ENCODE data around the gene PCDH7.

Gene PCDH7

DNA sequence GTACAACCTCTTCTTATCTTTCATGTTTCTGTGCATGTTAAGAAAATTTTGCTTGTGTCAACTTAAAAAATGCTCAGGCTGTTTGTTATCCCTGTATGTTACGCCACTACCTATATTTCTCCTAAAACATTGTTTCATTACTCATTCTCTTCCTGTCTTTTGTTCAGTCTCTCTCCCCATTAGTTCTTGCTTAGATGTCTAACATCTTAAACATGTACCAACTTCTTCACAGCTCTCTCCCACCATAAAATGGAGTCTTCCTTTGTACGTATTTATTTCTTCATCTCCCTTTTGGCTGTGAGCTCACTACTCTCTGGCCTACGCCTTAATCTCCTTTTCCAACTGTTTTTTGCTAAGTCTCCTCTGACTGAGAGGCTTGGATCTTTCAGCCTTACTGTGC lies 36.4 kb downstream of the PCDH7 start (continued):
- TF ChIP-seq, protein P1, sequence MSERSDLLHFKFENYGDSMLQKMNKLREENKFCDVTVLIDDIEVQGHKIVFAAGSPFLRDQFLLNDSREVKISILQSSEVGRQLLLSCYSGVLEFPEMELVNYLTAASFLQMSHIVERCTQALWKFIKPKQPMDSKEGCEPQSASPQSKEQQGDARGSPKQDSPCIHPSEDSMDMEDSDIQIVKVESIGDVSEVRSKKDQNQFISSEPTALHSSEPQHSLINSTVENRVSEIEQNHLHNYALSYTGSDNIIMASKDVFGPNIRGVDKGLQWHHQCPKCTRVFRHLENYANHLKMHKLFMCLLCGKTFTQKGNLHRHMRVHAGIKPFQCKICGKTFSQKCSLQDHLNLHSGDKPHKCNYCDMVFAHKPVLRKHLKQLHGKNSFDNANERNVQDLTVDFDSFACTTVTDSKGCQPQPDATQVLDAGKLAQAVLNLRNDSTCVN (tag by site-specific recombination; optimal IDR thresholded peaks at IDR 0.05): no peak
- TF ChIP-seq, protein P2, sequence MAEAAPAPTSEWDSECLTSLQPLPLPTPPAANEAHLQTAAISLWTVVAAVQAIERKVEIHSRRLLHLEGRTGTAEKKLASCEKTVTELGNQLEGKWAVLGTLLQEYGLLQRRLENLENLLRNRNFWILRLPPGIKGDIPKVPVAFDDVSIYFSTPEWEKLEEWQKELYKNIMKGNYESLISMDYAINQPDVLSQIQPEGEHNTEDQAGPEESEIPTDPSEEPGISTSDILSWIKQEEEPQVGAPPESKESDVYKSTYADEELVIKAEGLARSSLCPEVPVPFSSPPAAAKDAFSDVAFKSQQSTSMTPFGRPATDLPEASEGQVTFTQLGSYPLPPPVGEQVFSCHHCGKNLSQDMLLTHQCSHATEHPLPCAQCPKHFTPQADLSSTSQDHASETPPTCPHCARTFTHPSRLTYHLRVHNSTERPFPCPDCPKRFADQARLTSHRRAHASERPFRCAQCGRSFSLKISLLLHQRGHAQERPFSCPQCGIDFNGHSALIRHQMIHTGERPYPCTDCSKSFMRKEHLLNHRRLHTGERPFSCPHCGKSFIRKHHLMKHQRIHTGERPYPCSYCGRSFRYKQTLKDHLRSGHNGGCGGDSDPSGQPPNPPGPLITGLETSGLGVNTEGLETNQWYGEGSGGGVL (tag by site-specific recombination; IDR thresholded peaks at IDR 0.05): no peak
- no peak for TF ChIP-seq ZBTB17 (tag by site-specific recombination; IDR thresholded peaks at IDR 0.05)

DNA sequence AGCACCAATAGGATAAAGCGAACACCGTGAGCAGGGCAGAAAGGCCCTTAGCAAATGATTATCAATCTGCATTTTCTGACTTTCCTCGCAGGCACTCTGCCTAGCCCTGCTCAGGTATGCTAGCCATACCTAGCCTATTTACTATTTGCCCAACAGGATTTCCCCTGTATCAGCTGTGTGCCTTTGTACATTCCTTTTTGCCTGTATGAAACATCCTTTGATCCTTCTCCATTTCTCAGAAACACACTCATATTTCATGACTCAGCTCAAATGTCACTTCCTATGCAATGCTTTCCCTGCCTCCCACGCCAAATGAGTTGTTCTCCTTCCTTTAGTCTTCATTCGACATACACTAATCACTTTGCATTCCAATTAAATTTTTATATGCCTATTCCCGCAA lies 37.2 kb downstream of the PCDH7 start:
- ChIA-PET CTCF (interaction anchor here (0.6 kb wide), 1 partner anchor 81 kb away, joined by 3 read pairs; no protein-coding TSS in a partner anchor), POLR2A (no interaction called here)
- H3K4me1 ChIP-seq (ENCODE audit: control insufficient read depth, insufficient read depth, low read length): peaks cover 3% of the 10 kb centered on the region; the same call in 1 of the 2 replicates
- H3K4me3 ChIP-seq (ENCODE audit: low read depth, low read length): no peak overlapping the region
- H3K9me3 ChIP-seq (ENCODE audit: control insufficient read depth, insufficient read depth, low read depth, low read length): no peaks in the 10 kb centered on the region
- H3K27ac ChIP-seq (ENCODE audit: extremely low read depth, low read depth, low read length): no peak overlapping the region
- peak; percentile 45 for TF ChIP-seq ZFHX2 (tag by site-specific recombination; conservative IDR thresholded peaks at IDR 0.05)
- 0 out of 2 replicates have a peak, but pooled peaks have one; percentile 22 for TF ChIP-seq TRIM28 (IDR thresholded peaks at IDR 0.05; ENCODE audit: borderline replicate concordance, low read length)
- TF ChIP-seq, protein P3, sequence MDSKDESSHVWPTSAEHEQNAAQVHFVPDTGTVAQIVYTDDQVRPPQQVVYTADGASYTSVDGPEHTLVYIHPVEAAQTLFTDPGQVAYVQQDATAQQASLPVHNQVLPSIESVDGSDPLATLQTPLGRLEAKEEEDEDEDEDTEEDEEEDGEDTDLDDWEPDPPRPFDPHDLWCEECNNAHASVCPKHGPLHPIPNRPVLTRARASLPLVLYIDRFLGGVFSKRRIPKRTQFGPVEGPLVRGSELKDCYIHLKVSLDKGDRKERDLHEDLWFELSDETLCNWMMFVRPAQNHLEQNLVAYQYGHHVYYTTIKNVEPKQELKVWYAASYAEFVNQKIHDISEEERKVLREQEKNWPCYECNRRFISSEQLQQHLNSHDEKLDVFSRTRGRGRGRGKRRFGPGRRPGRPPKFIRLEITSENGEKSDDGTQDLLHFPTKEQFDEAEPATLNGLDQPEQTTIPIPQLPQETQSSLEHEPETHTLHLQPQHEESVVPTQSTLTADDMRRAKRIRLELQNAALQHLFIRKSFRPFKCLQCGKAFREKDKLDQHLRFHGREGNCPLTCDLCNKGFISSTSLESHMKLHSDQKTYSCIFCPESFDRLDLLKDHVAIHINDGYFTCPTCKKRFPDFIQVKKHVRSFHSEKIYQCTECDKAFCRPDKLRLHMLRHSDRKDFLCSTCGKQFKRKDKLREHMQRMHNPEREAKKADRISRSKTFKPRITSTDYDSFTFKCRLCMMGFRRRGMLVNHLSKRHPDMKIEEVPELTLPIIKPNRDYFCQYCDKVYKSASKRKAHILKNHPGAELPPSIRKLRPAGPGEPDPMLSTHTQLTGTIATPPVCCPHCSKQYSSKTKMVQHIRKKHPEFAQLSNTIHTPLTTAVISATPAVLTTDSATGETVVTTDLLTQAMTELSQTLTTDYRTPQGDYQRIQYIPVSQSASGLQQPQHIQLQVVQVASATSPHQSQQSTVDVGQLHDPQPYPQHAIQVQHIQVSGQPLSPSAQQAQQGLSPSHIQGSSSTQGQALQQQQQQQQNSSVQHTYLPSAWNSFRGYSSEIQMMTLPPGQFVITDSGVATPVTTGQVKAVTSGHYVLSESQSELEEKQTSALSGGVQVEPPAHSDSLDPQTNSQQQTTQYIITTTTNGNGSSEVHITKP (tag by site-specific recombination; IDR thresholded peaks at IDR 0.05): peak; percentile 34; the same call in 1 of the 2 replicates
- TF ChIP-seq, protein P4, sequence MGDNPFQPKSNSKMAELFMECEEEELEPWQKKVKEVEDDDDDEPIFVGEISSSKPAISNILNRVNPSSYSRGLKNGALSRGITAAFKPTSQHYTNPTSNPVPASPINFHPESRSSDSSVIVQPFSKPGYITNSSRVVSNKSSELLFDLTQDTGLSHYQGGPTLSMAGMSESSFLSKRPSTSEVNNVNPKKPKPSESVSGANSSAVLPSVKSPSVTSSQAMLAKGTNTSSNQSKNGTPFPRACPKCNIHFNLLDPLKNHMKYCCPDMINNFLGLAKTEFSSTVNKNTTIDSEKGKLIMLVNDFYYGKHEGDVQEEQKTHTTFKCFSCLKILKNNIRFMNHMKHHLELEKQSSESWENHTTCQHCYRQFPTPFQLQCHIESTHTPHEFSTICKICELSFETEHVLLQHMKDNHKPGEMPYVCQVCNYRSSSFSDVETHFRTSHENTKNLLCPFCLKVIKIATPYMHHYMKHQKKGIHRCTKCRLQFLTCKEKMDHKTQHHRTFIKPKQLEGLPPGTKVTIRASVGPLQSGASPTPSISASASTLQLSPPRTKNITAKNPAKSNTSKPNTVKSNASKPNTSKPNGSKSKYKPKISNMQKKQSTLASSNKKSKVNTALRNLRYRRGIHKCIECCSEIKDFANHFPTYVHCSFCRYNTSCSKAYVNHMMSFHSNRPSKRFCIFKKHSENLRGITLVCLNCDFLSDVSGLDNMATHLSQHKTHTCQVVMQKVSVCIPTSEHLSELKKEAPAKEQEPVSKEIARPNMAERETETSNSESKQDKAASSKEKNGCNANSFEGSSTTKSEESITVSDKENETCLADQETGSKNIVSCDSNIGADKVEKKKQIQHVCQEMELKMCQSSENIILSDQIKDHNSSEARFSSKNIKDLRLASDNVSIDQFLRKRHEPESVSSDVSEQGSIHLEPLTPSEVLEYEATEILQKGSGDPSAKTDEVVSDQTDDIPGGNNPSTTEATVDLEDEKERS (tag by site-specific recombination; IDR thresholded peaks at IDR 0.05): no peak
- no peak for TF ChIP-seq ZNF394 (tag by site-specific recombination; IDR thresholded peaks at IDR 0.05; ENCODE audit: borderline replicate concordance)
- H3K36me3 ChIP-seq (ENCODE audit: control insufficient read depth in 2 of 2, insufficient read depth in 1 of 2, low read length in 2 of 2): no peaks in the 10 kb centered on the region

DNA sequence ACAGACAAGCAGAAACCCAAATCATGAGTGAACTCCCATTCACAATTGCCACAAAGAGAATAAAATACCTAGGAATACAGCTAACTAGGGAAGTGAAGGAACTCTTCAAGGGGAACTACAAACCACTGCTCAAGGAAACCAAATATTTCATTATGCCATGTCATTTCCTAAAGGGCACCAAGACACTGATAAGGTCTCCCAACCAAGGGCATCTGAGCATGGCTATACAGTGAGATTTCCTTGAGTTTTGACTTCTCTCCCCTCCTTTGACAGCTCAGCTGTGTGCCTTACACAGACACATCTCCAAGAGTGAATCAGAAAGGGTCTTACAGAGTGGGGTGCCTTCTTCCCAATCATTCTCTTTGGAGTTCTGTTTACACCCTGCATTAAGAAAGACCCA lies 40.4 kb downstream of the PCDH7 start:
- Histone ChIP-seq H3K4me3 (ENCODE audit: low read depth, low read length) (no peak overlapping the region), H3K9me3 (ENCODE audit: control insufficient read depth, insufficient read depth, low read depth, low read length) (no peaks in the 10 kb centered on the region), H3K27ac (ENCODE audit: extremely low read depth, low read depth, low read length) (no peak overlapping the region; the same call in 1 of the 2 replicates), H3K4me1 (ENCODE audit: control insufficient read depth, insufficient read depth, low read length) (peaks cover 8% of the 10 kb centered on the region; the same call in 1 of the 2 replicates), H3K36me3 (ENCODE audit: control insufficient read depth in 2 of 2, insufficient read depth in 1 of 2, low read length in 2 of 2) (no peaks in the 10 kb centered on the region)
- POLR2A ChIA-PET: no interaction called here
- CTCF ChIA-PET: no interaction called here
- peak; percentile 63; the same call in 1 of the 2 replicates for TF ChIP-seq ZNF239 (tag by site-specific recombination; IDR thresholded peaks at IDR 0.05)
- TF ChIP-seq ZNF670 (tag by site-specific recombination; IDR thresholded peaks at IDR 0.05; ENCODE audit: low read depth): no peak

Data from HEK293 (cell line).